PC-3 (cell line): ENCODE results near the gene GTPBP6. TPM values are rescaled to one million over a fixed set of nuclear protein-coding genes. Genes with fewer than 3 reads are reported as not detected.
"Not testable (repeated sequence)": the region's sequence is repeated elsewhere in the genome, so short reads cannot be mapped to it uniquely, and the experiment has no call there.

Source experiments
- ATAC-seq: fragments of 200-7000 bp; cut with Tn5 transposase; 2 replicates; pipeline ENCODE4 v1.9.1; 2020; ENCODE audit warnings: mild to moderate bottlenecking, moderate library complexity
- BruUV-seq: library from RNA; stranded (reverse); fragments of 400-500 nt; replicated peaks from 2 replicates; lab custom pipeline; 2021; lab: Mats Ljungman, UMichigan
- CTCF ChIA-PET: fragments of 300-600 bp; sonication (Branson Sonifier 250); formaldehyde crosslinking; loops from one replicate; lab custom pipeline; 2022; ENCODE audit warnings: antibody characterized with exemption; lab: Charles Lee
- POLR2A ChIA-PET: fragments of 300-600 bp; sonication (Branson Sonifier 250); formaldehyde crosslinking; loops from one replicate; lab custom pipeline; 2022; ENCODE audit warnings: antibody characterized with exemption; ENCODE audit not compliant: unreplicated experiment; lab: Charles Lee
- DNase-seq: peaks from one replicate; pipeline ENCODE4 v3.0.0-alpha.2; 2015
- H2AFZ ChIP-seq: fragments of 300-600 bp; sonication (generic); 2 replicates; pipeline ENCODE4 v1.6.0; 2016; ENCODE audit warnings: antibody characterized with exemption, low read length
- H3F3A ChIP-seq: fragments of 300-600 bp; sonication (generic); one replicate; pipeline ENCODE4 v1.6.0; 2017; ENCODE audit warnings: antibody characterized with exemption, low read length, control low read depth, mild to moderate bottlenecking; ENCODE audit not compliant: unreplicated experiment
- H3K27ac ChIP-seq: fragments of 300-600 bp; sonication (generic); 2 replicates; pipeline ENCODE4 v1.5.1; 2016; ENCODE audit warnings: mild to moderate bottlenecking, low read length
- H3K27me3 ChIP-seq: fragments of 300-600 bp; sonication (generic); 2 replicates; pipeline ENCODE4 v1.6.1; 2016; ENCODE audit warnings: low read length, mixed read lengths
- H3K36me3 ChIP-seq: fragments of 300-600 bp; sonication (generic); 2 replicates; pipeline ENCODE4 v1.6.1; 2016; ENCODE audit warnings: low read depth, mixed run types, low read length, mixed read lengths
- H3K4me1 ChIP-seq: fragments of 300-600 bp; sonication (generic); 2 replicates; pipeline ENCODE4 v1.5.1; 2016; ENCODE audit warnings: low read length; ENCODE audit not compliant: insufficient read depth
- H3K4me2 ChIP-seq: fragments of 300-600 bp; sonication (generic); 2 replicates; pipeline ENCODE4 v1.6.0; 2016; ENCODE audit warnings: low read length
- H3K4me3 ChIP-seq: fragments of 300-600 bp; sonication (generic); 2 replicates; pipeline ENCODE4 v1.5.1; 2016; ENCODE audit warnings: mild to moderate bottlenecking, low read length, mixed read lengths
- H3K79me2 ChIP-seq: fragments of 300-600 bp; sonication (generic); 2 replicates; pipeline ENCODE4 v1.6.1; 2017; ENCODE audit warnings: low read length, mixed read lengths
- H3K9ac ChIP-seq: fragments of 300-600 bp; sonication (generic); 2 replicates; pipeline ENCODE4 v1.6.0; 2016; ENCODE audit warnings: mild to moderate bottlenecking, low read length
- H3K9me2 ChIP-seq: fragments of 300-600 bp; sonication (generic); replicated peaks from 2 replicates; pipeline ENCODE4 v1.6.1; 2016; ENCODE audit warnings: mixed run types, low read length, mixed read lengths
- H3K9me3 ChIP-seq: fragments of 300-600 bp; sonication (generic); 2 replicates; pipeline ENCODE4 v1.6.1; 2016; ENCODE audit warnings: low read length, mixed read lengths
- H4K20me1 ChIP-seq: fragments of 300-600 bp; sonication (generic); 2 replicates; pipeline ENCODE4 v1.6.1; 2016; ENCODE audit warnings: low read length, mixed read lengths
- EZH2 ChIP-seq: fragments of 300-600 bp; sonication (generic); IDR thresholded peaks from one replicate; pipeline ENCODE4 v1.6.1; 2017; ENCODE audit warnings: antibody characterized with exemption, mild to moderate bottlenecking, low read length; ENCODE audit not compliant: unreplicated experiment
- EZH2phosphoT487 ChIP-seq: fragments of 300-600 bp; sonication (generic); IDR thresholded peaks from 2 replicates; pipeline ENCODE4 v1.6.1; 2018; ENCODE audit warnings: mild to moderate bottlenecking, antibody characterized with exemption, low read length, borderline replicate concordance
- intact Hi-C: fragments of 100-400 bp; cut with micrococcal nuclease; formaldehyde crosslinking; loops from 2 replicates; pipeline ENCODE4 v1.9.0; 2023
- total RNA-seq: library from RNA; depleted of rRNA; stranded (reverse); fragments of >200 nt; gene quantifications from 2 replicates; pipeline ENCODE4 v1.2.3, GENCODE V29; 2014
- TF ChIP-seq, protein P1 (sequence below): fragments of 300-600 bp; sonication (generic); conservative IDR thresholded peaks from 2 replicates; pipeline ENCODE4 v1.5.1; 2017; ENCODE audit warnings: antibody characterized with exemption, low read depth, mild to moderate bottlenecking, low read length

GTPBP6 gene
- total RNA-seq, 1 experiment from 2014 or later = 38.8 TPM

DNA sequence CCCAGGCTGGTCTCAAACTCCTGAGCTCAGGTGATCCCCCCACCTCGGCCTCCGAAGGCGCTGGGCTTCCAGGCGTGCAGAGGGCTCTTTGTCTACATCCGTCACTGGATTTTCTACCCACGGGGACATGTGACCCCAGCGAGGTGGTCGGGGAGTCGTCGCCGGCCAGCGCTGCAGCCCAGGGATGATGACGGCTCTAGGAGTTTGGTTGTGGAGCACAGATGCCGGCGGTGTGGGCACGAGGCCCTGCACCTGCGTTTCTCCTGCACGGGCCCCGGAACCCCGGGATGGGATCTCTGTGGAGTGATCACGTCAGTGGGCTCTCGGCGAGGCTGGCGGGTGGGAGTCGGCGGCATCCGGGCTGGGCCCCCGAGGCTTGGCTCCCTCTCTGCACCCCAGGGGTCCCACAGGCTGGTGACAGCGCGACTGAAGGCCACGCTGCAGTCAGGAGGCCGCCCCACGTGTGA, 9.1 kb upstream of the GTPBP6 start:
- Histone ChIP-seq H3K4me3 (no peak overlapping the region), H3K9ac (no peak overlapping the region), H2AFZ (no peak overlapping the region), H3F3A (no peaks in the 10 kb centered on the region), H3K4me1 (no peaks in the 10 kb centered on the region), H3K79me2 (no peaks in the 10 kb centered on the region), H4K20me1 (no peaks in the 10 kb centered on the region), H3K36me3 (no peaks in the 10 kb centered on the region), H3K27ac (no peak overlapping the region), H3K27me3 (no peaks in the 10 kb centered on the region), H3K9me2 (no peaks in the 10 kb centered on the region), H3K4me2 (no peak overlapping the region), H3K9me3 (no peaks in the 10 kb centered on the region)
- no peak for TF ChIP-seq EZH2
- TF ChIP-seq EZH2phosphoT487 = no peak
- TF ChIP-seq, protein P1, sequence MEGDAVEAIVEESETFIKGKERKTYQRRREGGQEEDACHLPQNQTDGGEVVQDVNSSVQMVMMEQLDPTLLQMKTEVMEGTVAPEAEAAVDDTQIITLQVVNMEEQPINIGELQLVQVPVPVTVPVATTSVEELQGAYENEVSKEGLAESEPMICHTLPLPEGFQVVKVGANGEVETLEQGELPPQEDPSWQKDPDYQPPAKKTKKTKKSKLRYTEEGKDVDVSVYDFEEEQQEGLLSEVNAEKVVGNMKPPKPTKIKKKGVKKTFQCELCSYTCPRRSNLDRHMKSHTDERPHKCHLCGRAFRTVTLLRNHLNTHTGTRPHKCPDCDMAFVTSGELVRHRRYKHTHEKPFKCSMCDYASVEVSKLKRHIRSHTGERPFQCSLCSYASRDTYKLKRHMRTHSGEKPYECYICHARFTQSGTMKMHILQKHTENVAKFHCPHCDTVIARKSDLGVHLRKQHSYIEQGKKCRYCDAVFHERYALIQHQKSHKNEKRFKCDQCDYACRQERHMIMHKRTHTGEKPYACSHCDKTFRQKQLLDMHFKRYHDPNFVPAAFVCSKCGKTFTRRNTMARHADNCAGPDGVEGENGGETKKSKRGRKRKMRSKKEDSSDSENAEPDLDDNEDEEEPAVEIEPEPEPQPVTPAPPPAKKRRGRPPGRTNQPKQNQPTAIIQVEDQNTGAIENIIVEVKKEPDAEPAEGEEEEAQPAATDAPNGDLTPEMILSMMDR = no peak
- intact Hi-C loops = no loop called here
- ATAC-seq (no peak), DNase-seq (no peak)
- no TSS peak for BruUV-seq
- ChIA-PET POLR2A (no interaction called here), CTCF (no interaction called here)

DNA sequence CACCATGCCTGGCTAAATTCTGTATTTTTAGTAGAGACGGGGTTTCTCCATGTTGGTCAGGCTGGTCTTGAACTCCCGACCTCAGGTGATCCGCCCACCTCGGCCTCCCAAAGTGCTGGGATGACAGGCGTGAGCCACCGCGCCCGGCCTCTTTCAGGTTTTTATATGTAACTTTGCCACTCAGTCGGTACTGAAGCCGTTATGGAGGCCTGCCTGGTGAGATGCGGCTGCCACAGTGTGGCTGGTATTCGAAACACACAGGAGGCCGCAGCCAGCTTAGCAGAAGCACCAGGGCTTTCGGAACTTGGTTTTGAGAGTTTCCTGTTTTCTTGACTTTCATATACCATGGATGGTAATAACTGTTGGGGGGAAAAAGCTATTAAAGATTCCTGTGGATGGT, 6.1 kb upstream of the GTPBP6 start:
- POLR2A ChIA-PET, intact Hi-C loops, H3K4me2 ChIP-seq, H3K9me3 ChIP-seq, H3K79me2 ChIP-seq, H4K20me1 ChIP-seq, H3K9me2 ChIP-seq, H3K27me3 ChIP-seq, H2AFZ ChIP-seq, BruUV-seq, H3K4me3 ChIP-seq, H3K27ac ChIP-seq, ATAC-seq, H3F3A ChIP-seq, H3K9ac ChIP-seq, H3K4me1 ChIP-seq, CTCF ChIA-PET, H3K36me3 ChIP-seq: not testable (repeated sequence)
- peak; percentile 32 for DNase-seq

DNA sequence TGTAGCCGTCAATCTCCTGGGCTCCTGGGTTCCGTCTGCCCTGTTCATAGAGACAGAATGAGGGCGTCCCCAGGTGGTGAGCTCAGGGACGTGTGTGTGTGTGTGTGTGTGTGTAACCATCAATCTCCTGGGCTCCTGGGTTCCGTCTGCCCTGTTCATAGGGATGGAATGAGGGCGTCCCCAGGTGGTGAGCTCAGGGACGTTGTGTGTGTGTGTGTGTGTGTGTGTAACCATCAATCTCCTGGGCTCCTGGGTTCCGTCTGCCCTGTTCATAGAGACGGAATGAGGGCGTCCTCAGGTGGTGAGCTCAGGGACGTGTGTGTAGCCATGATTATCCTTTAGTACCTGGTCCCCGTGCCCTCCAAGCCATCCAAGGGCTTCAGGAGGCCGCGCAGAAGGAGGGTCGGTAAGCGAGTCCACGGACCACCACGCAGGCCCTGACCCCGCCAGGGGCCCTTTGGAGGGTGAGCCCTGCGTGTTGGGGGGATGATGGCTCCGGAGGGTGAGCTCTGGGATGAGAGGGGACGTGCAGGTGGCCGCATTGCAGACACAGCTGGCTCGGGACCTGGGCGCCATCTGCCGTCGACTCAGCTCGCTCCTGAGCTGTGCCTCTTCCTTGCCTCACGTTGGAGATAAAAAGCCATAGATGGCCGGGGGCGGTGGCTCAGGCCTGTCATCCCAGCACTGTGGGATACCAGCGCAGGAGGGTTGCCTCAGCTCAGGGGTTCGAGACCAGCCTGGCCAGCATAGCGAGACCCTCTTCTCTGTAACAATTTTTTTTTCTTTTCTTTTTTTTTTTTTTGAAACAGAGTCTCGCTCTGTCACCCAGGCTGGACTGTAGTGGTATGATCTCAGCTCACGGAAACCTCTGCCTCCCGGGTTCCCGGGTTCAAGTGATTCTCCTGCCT, 5.4 kb upstream of the GTPBP6 start:
- intact Hi-C loops = no loop called here
- no peaks in the 10 kb centered on the region for H3K79me2 ChIP-seq
- H3K27me3 ChIP-seq = no peaks in the 10 kb centered on the region
- peak; percentile 34 for DNase-seq
- no peaks in the 10 kb centered on the region for H3F3A ChIP-seq
- POLR2A ChIA-PET = no interaction called here
- H4K20me1 ChIP-seq = no peaks in the 10 kb centered on the region
- H3K27ac ChIP-seq = no peak overlapping the region
- no peak overlapping the region for H3K9ac ChIP-seq
- ATAC-seq = peak; percentile 45
- BruUV-seq = no TSS peak
- TF ChIP-seq, protein P1 = no peak; the same call in 1 of the 2 replicates
- no peak for TF ChIP-seq EZH2phosphoT487
- no peak for TF ChIP-seq EZH2
- CTCF ChIA-PET = no interaction called here
- no peak overlapping the region for H3K4me2 ChIP-seq
- no peaks in the 10 kb centered on the region for H3K9me3 ChIP-seq
- H3K4me1 ChIP-seq = 0 out of 2 replicates have a peak, but pooled peaks cover 4% of the 10 kb centered on the region
- peak overlapping the region; percentile 48; the same call in 1 of the 2 replicates for H2AFZ ChIP-seq
- H3K36me3 ChIP-seq = no peaks in the 10 kb centered on the region
- no peaks in the 10 kb centered on the region for H3K9me2 ChIP-seq
- H3K4me3 ChIP-seq = no peak overlapping the region
